Measurements from ENCODE around the gene BCL7A.
A peak's percentile ranks its signal among the peaks of the same experiment; 100 is the strongest.
"Not testable (repeated sequence)": the region's sequence is repeated elsewhere in the genome, so short reads cannot be mapped to it uniquely, and the experiment has no call there.

BCL7A gene

GRCh38 chr12:122096014-122096413 is 74.3 kb downstream of the BCL7A start:
- no peak for DNase-seq (ENCODE audit: low spot score)

GRCh38 chr12:122096591-122097149 is 75.0 kb downstream of the BCL7A start:
- DNase-seq (ENCODE audit: low spot score), result peak; percentile 64

GRCh38 chr12:122097584-122097926 is 75.9 kb downstream of the BCL7A start:
- DNase-seq (ENCODE audit: low spot score), result peak; percentile 12

- DNase-seq (ENCODE audit: low spot score), result peak; percentile 81
Observed at GRCh38 chr12:122097927-122098756, 76.5 kb downstream of the BCL7A start.

- no peak for DNase-seq (ENCODE audit: low spot score)
Observed at GRCh38 chr12:122099280-122099749, 77.6 kb downstream of the BCL7A start.

GRCh38 chr12:122099856-122100255 is 78.2 kb downstream of the BCL7A start:
- no peak for DNase-seq (ENCODE audit: low spot score)

GRCh38 chr12:122100568-122100967 is 78.9 kb downstream of the BCL7A start:
- no peak for DNase-seq (ENCODE audit: low spot score)

- DNase-seq (ENCODE audit: low spot score), result no peak
Observed at GRCh38 chr12:122102331-122102730, 80.6 kb downstream of the BCL7A start.

- no peak for DNase-seq (ENCODE audit: low spot score)
Observed at GRCh38 chr12:122104844-122105243, 83.2 kb downstream of the BCL7A start.

- DNase-seq (ENCODE audit: low spot score), result not testable (repeated sequence)
Observed at GRCh38 chr12:122105496-122105895, 83.8 kb downstream of the BCL7A start.

GRCh38 chr12:122106843-122107242 is 85.2 kb downstream of the BCL7A start:
- DNase-seq (ENCODE audit: low spot score), result no peak

- peak; percentile 49 for DNase-seq (ENCODE audit: low spot score)
Observed at GRCh38 chr12:122107261-122107660, 85.6 kb downstream of the BCL7A start.

GRCh38 chr12:122111089-122111641 is 89.5 kb downstream of the BCL7A start:
- DNase-seq (ENCODE audit: low spot score), result no peak
